SK-N-SH (cell line): ENCODE measurements around the gene DGKK.

Source experiments
- CHD2 ChIP-seq: fragments of 150-350 bp; IDR thresholded peaks from 2 replicates; pipeline ENCODE4 v1.6.1; 2018; ENCODE audit warnings: low read length; ENCODE audit not compliant: partially characterized antibody
- CTCF ChIP-seq: fragments of 200-600 bp; sonication (generic); IDR thresholded peaks from 2 replicates; pipeline ENCODE4 v1.6.1; 2017; ENCODE audit warnings: antibody characterized with exemption, mild to moderate bottlenecking, moderate library complexity
- TAF1 ChIP-seq: IDR thresholded peaks from 2 replicates; pipeline ENCODE4 v1.6.1; 2012; ENCODE audit warnings: low read depth, mild to moderate bottlenecking, low read length, moderate library complexity, borderline replicate concordance
- ZBTB33 ChIP-seq: IDR thresholded peaks from 2 replicates; pipeline ENCODE4 v1.4.0; 2012; ENCODE audit warnings: low read depth, borderline replicate concordance

- TF ChIP-seq CHD2 (no peak), TAF1 (no peak), CTCF (no peak), ZBTB33 (no peak)
Measured at GRCh38 chrX:50497114-50497513, 26.5 kb upstream of the DGKK start.
